WTC11 (cell line): ENCODE measurements around the gene COL19A1. TPM values are rescaled to one million over a fixed set of nuclear protein-coding genes. Genes with fewer than 3 reads are reported as not detected.

Source experiments
- ATAC-seq: fragments of 200-7000 bp; cut with Tn5 transposase; 2 replicates; pipeline ENCODE4 v1.10.0; 2021; ENCODE audit warnings: mild to moderate bottlenecking, moderate library complexity
- CTCF ChIA-PET: fragments of 300-600 bp; sonication (Branson Sonifier 250); formaldehyde crosslinking; loops from one replicate; lab custom pipeline; 2021; ENCODE audit warnings: antibody characterized with exemption; lab: Charles Lee
- POLR2A ChIA-PET: fragments of 350-600 bp; sonication (Branson Sonifier 250); formaldehyde crosslinking; loops from one replicate; lab custom pipeline; 2021; ENCODE audit warnings: antibody characterized with exemption; lab: Charles Lee
- DNase-seq: peaks from one replicate; pipeline ENCODE4 v3.0.0; 2021; ENCODE audit warnings: low spot score
- H3K27ac Mint-ChIP-seq: 2 replicates; pipeline ENCODE4 v1.8.0; 2021; ENCODE audit warnings: mixed read lengths
- H3K27me3 Mint-ChIP-seq: 2 replicates; pipeline ENCODE4 v1.8.0; 2021; ENCODE audit warnings: low read depth, mild to moderate bottlenecking, moderate library complexity, mixed read lengths
- H3K36me3 Mint-ChIP-seq: 2 replicates; pipeline ENCODE4 v1.8.0; 2021; ENCODE audit warnings: mixed read lengths
- H3K4me1 Mint-ChIP-seq: 2 replicates; pipeline ENCODE4 v1.8.0; 2022; ENCODE audit warnings: mixed read lengths
- H3K4me3 Mint-ChIP-seq: 2 replicates; pipeline ENCODE4 v1.8.0; 2021; ENCODE audit warnings: mild to moderate bottlenecking, moderate library complexity, mixed read lengths
- H3K9me3 Mint-ChIP-seq: 2 replicates; pipeline ENCODE4 v1.8.0; 2021; ENCODE audit warnings: mixed read lengths
- CDX4 ChIP-seq: fragments of 250-450 bp; sonication (Bioruptor Pico); IDR thresholded peaks from 2 replicates; pipeline ENCODE4 v1.9.0; 2021; ENCODE audit warnings: moderate library complexity, mild to moderate bottlenecking, inconsistent platforms, borderline replicate concordance
- CREM ChIP-seq: sonication (generic); formaldehyde crosslinking; IDR thresholded peaks from 2 replicates; pipeline ENCODE4 v1.8.1; 2022; ENCODE audit warnings: mild to moderate bottlenecking, missing genetic modification reagents, moderate library complexity
- GABPB1 ChIP-seq: sonication (generic); formaldehyde crosslinking; IDR thresholded peaks from 2 replicates; pipeline ENCODE4 v1.8.1; 2023; ENCODE audit warnings: mild to moderate bottlenecking, missing genetic modification reagents
- KAT7 ChIP-seq: sonication (generic); formaldehyde crosslinking; IDR thresholded peaks from 2 replicates; pipeline ENCODE4 v1.8.1; 2023; ENCODE audit warnings: missing genetic modification reagents, mild to moderate bottlenecking, borderline replicate concordance
- MLX ChIP-seq: sonication (generic); formaldehyde crosslinking; IDR thresholded peaks from 2 replicates; pipeline ENCODE4 v1.8.1; 2023; ENCODE audit warnings: mild to moderate bottlenecking, missing genetic modification reagents, moderate library complexity
- MYBL2 ChIP-seq: sonication (generic); formaldehyde crosslinking; IDR thresholded peaks from 2 replicates; pipeline ENCODE4 v1.8.1; 2023; ENCODE audit warnings: mild to moderate bottlenecking, moderate library complexity, missing genetic modification reagents
- SMAD4 ChIP-seq: sonication (generic); formaldehyde crosslinking; IDR thresholded peaks from 2 replicates; pipeline ENCODE4 v1.8.0; 2022; ENCODE audit warnings: mild to moderate bottlenecking, missing genetic modification reagents
- USF1 ChIP-seq: sonication (generic); formaldehyde crosslinking; IDR thresholded peaks from 2 replicates; pipeline ENCODE4 v1.8.0; 2022; ENCODE audit warnings: mild to moderate bottlenecking, missing genetic modification reagents
- total RNA-seq: library from RNA; stranded (reverse); gene quantifications from 3 replicates; pipeline ENCODE4 v1.2.3, GENCODE V29; 2021
- TF ChIP-seq, protein P1 (sequence below): sonication (generic); formaldehyde crosslinking; IDR thresholded peaks from 2 replicates; pipeline ENCODE4 v1.8.0; 2022; ENCODE audit warnings: mild to moderate bottlenecking, missing genetic modification reagents
- TF ChIP-seq, protein P2 (sequence below): fragments of 250-450 bp; sonication (Bioruptor Pico); IDR thresholded peaks from 2 replicates; pipeline ENCODE4 v1.9.0; 2021; ENCODE audit warnings: mild to moderate bottlenecking
- TF ChIP-seq, protein P3 (sequence below): sonication (generic); formaldehyde crosslinking; IDR thresholded peaks from 2 replicates; pipeline ENCODE4 v1.8.1; 2023; ENCODE audit warnings: mild to moderate bottlenecking, missing genetic modification reagents, borderline replicate concordance

COL19A1 gene
- total RNA-seq, 1 experiment from 2014 or later = not detected

- no peak for TF ChIP-seq MLX (CRISPR knock-in tag)
- TF ChIP-seq, protein P1, sequence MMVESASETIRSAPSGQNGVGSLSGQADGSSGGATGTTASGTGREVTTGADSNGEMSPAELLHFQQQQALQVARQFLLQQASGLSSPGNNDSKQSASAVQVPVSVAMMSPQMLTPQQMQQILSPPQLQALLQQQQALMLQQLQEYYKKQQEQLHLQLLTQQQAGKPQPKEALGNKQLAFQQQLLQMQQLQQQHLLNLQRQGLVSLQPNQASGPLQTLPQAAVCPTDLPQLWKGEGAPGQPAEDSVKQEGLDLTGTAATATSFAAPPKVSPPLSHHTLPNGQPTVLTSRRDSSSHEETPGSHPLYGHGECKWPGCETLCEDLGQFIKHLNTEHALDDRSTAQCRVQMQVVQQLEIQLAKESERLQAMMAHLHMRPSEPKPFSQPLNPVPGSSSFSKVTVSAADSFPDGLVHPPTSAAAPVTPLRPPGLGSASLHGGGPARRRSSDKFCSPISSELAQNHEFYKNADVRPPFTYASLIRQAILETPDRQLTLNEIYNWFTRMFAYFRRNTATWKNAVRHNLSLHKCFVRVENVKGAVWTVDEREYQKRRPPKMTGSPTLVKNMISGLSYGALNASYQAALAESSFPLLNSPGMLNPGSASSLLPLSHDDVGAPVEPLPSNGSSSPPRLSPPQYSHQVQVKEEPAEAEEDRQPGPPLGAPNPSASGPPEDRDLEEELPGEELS = no peak
- TF ChIP-seq MYBL2 (CRISPR knock-in tag) = no peak
- TF ChIP-seq, protein P2, sequence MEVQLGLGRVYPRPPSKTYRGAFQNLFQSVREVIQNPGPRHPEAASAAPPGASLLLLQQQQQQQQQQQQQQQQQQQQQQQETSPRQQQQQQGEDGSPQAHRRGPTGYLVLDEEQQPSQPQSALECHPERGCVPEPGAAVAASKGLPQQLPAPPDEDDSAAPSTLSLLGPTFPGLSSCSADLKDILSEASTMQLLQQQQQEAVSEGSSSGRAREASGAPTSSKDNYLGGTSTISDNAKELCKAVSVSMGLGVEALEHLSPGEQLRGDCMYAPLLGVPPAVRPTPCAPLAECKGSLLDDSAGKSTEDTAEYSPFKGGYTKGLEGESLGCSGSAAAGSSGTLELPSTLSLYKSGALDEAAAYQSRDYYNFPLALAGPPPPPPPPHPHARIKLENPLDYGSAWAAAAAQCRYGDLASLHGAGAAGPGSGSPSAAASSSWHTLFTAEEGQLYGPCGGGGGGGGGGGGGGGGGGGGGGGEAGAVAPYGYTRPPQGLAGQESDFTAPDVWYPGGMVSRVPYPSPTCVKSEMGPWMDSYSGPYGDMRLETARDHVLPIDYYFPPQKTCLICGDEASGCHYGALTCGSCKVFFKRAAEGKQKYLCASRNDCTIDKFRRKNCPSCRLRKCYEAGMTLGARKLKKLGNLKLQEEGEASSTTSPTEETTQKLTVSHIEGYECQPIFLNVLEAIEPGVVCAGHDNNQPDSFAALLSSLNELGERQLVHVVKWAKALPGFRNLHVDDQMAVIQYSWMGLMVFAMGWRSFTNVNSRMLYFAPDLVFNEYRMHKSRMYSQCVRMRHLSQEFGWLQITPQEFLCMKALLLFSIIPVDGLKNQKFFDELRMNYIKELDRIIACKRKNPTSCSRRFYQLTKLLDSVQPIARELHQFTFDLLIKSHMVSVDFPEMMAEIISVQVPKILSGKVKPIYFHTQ = no peak
- TF ChIP-seq, all 79 proteins: peak for 0
Measured at GRCh38 chr6:70162972-70163371, 296.6 kb downstream of the COL19A1 start (continued).

- ChIA-PET POLR2A (no interaction called here), CTCF (interaction anchor here (1.2 kb wide), 1 partner anchor 54 kb away, joined by 3 read pairs; no protein-coding TSS in a partner anchor)
- no peaks in the 10 kb centered on the region for H3K36me3 Mint-ChIP-seq
- no peaks in the 10 kb centered on the region for H3K9me3 Mint-ChIP-seq
- H3K4me3 Mint-ChIP-seq = no peak overlapping the region
- H3K4me1 Mint-ChIP-seq = peaks cover 4% of the 10 kb centered on the region
- DNase-seq (no peak), ATAC-seq (no peak)
- H3K27me3 Mint-ChIP-seq = no peaks in the 10 kb centered on the region; the same call in 1 of the 2 replicates
- no peak overlapping the region for H3K27ac Mint-ChIP-seq
- TF ChIP-seq CDX4 (no peak), USF1 (CRISPR knock-in tag) (no peak), GABPB1 (CRISPR knock-in tag) (no peak), KAT7 (no peak), CREM (no peak), SMAD4 (no peak)
- TF ChIP-seq, protein P2 = no peak
- TF ChIP-seq, protein P3, sequence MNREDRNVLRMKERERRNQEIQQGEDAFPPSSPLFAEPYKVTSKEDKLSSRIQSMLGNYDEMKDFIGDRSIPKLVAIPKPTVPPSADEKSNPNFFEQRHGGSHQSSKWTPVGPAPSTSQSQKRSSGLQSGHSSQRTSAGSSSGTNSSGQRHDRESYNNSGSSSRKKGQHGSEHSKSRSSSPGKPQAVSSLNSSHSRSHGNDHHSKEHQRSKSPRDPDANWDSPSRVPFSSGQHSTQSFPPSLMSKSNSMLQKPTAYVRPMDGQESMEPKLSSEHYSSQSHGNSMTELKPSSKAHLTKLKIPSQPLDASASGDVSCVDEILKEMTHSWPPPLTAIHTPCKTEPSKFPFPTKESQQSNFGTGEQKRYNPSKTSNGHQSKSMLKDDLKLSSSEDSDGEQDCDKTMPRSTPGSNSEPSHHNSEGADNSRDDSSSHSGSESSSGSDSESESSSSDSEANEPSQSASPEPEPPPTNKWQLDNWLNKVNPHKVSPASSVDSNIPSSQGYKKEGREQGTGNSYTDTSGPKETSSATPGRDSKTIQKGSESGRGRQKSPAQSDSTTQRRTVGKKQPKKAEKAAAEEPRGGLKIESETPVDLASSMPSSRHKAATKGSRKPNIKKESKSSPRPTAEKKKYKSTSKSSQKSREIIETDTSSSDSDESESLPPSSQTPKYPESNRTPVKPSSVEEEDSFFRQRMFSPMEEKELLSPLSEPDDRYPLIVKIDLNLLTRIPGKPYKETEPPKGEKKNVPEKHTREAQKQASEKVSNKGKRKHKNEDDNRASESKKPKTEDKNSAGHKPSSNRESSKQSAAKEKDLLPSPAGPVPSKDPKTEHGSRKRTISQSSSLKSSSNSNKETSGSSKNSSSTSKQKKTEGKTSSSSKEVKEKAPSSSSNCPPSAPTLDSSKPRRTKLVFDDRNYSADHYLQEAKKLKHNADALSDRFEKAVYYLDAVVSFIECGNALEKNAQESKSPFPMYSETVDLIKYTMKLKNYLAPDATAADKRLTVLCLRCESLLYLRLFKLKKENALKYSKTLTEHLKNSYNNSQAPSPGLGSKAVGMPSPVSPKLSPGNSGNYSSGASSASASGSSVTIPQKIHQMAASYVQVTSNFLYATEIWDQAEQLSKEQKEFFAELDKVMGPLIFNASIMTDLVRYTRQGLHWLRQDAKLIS = no peak
Measured at GRCh38 chr6:70163795-70164194, 297.4 kb downstream of the COL19A1 start.
